HepG2 (cell line): ENCODE data around the gene CALCB. TPM values are rescaled to one million over a fixed set of nuclear protein-coding genes. Genes with fewer than 3 reads are reported as not detected.
A peak's percentile ranks its signal among the peaks of the same experiment; 100 is the strongest.

Experiments
- AHR ChIP-seq: IDR thresholded peaks from 2 replicates; pipeline ENCODE4 v1.6.1; 2018; ENCODE audit warnings: missing genetic modification reagents, missing compliant biosample characterization
- MED13 ChIP-seq: sonication (generic); formaldehyde crosslinking; IDR thresholded peaks from 2 replicates; pipeline ENCODE4 v1.5.0; 2020; ENCODE audit warnings: missing genetic modification reagents
- NCOA1 ChIP-seq: sonication (generic); formaldehyde crosslinking; IDR thresholded peaks from 2 replicates; pipeline ENCODE4 v1.9.0; 2021; ENCODE audit warnings: missing genetic modification reagents
- RAD51 ChIP-seq: fragments of 450-650 bp; IDR thresholded peaks from 2 replicates; pipeline ENCODE4 v1.6.1; 2016; ENCODE audit warnings: borderline replicate concordance
- RNF2 ChIP-seq: fragments of 450-650 bp; conservative IDR thresholded peaks from 2 replicates; pipeline ENCODE4 v1.6.1; 2016; ENCODE audit warnings: low read depth
- SUZ12 ChIP-seq: fragments of 150-350 bp; IDR thresholded peaks from 2 replicates; pipeline ENCODE4 v1.6.1; 2014; ENCODE audit warnings: low read depth, low read length
- TAF1 ChIP-seq: sonication (generic); formaldehyde crosslinking; IDR thresholded peaks from 2 replicates; pipeline ENCODE4 v1.4.0; 2020; ENCODE audit warnings: missing genetic modification reagents
- TRIM24 ChIP-seq: sonication (generic); formaldehyde crosslinking; IDR thresholded peaks from 2 replicates; pipeline ENCODE4 v1.8.0; 2022; ENCODE audit warnings: mild to moderate bottlenecking, missing genetic modification reagents
- ZBTB8A ChIP-seq: sonication (generic); formaldehyde crosslinking; IDR thresholded peaks from 2 replicates; pipeline ENCODE4 v1.4.0; 2020; ENCODE audit warnings: mild to moderate bottlenecking, low read depth, missing genetic modification reagents, borderline replicate concordance
- ZNF235 ChIP-seq: sonication (generic); formaldehyde crosslinking; IDR thresholded peaks from 2 replicates; pipeline ENCODE4 v1.8.1; 2023; ENCODE audit warnings: mild to moderate bottlenecking, missing genetic modification reagents, borderline replicate concordance
- ZNF335 ChIP-seq: sonication (generic); formaldehyde crosslinking; IDR thresholded peaks from 2 replicates; pipeline ENCODE4 v1.4.0; 2020; ENCODE audit warnings: missing genetic modification reagents
- ZNF468 ChIP-seq: sonication (generic); formaldehyde crosslinking; IDR thresholded peaks from 2 replicates; pipeline ENCODE4 v1.8.0; 2022; ENCODE audit warnings: mild to moderate bottlenecking, moderate library complexity, missing genetic modification reagents
- ZNF567 ChIP-seq: sonication (generic); formaldehyde crosslinking; IDR thresholded peaks from 2 replicates; pipeline ENCODE4 v1.8.1; 2023; ENCODE audit warnings: mild to moderate bottlenecking, missing genetic modification reagents, borderline replicate concordance
- polyA plus RNA-seq, 8 experiments: library from polyadenylated mRNA; depleted of rRNA in 3 of 8; stranded (reverse) in 7 of 8; unstranded in 1 of 8; fragments of >200 nt; fragmentation: Illumina TruSeq in 4 of 8; extraction: Trizol in 4 of 8; gene quantifications; 2 replicates each; pipeline versions ENCODE4 v1.2.1 to v1.2.3, GENCODE V29; 2011 to 2016; ENCODE audit warnings: low read depth in 4 of 8, missing spikeins in 1 of 8, mixed read lengths in 1 of 8; ENCODE audit not compliant: insufficient read depth in 1 of 8
- total RNA-seq, 5 experiments: library from RNA; depleted of rRNA; stranded (reverse); fragments of >200 nt; fragmentation: Illumina TruSeq; extraction: Trizol; gene quantifications; 2 replicates each; pipeline ENCODE4 v1.2.3, GENCODE V29; 2016; ENCODE audit warnings: low read depth in 1 of 5
- TF ChIP-seq, protein P1 (sequence below), 2 experiments: sonication (generic) in 1 of 2; formaldehyde crosslinking in 1 of 2; IDR thresholded peaks; 2 replicates each; pipeline versions ENCODE4 v1.6.1 to v1.9.0; 2014 to 2022; ENCODE audit warnings: antibody characterized with exemption in 1 of 2, borderline replicate concordance in 1 of 2, inconsistent platforms in 1 of 2, low read depth in 1 of 2, missing genetic modification reagents in 1 of 2
- TF ChIP-seq, protein P2 (sequence below): sonication (generic); formaldehyde crosslinking; IDR thresholded peaks from 2 replicates; pipeline ENCODE4 v1.8.1; 2023; ENCODE audit warnings: mild to moderate bottlenecking, missing genetic modification reagents
- TF ChIP-seq, protein P3 (sequence below): sonication (generic); formaldehyde crosslinking; IDR thresholded peaks from 2 replicates; pipeline ENCODE4 v1.4.0; 2020; ENCODE audit warnings: missing genetic modification reagents, borderline replicate concordance
- TF ChIP-seq, protein P4 (sequence below): sonication (generic); formaldehyde crosslinking; conservative IDR thresholded peaks from 2 replicates; pipeline ENCODE4 v1.4.0; 2020; ENCODE audit warnings: missing genetic modification reagents
- TF ChIP-seq, protein P5 (sequence below): sonication (generic); formaldehyde crosslinking; IDR thresholded peaks from 2 replicates; pipeline ENCODE4 v1.5.1; 2020; ENCODE audit warnings: mild to moderate bottlenecking, moderate library complexity, missing genetic modification reagents

The CALCB gene
- total and polyA plus RNA-seq, 2 of the 13 experiments (the other 11 are each of a cell fraction or from before 2014, with no cell fraction given), result not detected

DNA sequence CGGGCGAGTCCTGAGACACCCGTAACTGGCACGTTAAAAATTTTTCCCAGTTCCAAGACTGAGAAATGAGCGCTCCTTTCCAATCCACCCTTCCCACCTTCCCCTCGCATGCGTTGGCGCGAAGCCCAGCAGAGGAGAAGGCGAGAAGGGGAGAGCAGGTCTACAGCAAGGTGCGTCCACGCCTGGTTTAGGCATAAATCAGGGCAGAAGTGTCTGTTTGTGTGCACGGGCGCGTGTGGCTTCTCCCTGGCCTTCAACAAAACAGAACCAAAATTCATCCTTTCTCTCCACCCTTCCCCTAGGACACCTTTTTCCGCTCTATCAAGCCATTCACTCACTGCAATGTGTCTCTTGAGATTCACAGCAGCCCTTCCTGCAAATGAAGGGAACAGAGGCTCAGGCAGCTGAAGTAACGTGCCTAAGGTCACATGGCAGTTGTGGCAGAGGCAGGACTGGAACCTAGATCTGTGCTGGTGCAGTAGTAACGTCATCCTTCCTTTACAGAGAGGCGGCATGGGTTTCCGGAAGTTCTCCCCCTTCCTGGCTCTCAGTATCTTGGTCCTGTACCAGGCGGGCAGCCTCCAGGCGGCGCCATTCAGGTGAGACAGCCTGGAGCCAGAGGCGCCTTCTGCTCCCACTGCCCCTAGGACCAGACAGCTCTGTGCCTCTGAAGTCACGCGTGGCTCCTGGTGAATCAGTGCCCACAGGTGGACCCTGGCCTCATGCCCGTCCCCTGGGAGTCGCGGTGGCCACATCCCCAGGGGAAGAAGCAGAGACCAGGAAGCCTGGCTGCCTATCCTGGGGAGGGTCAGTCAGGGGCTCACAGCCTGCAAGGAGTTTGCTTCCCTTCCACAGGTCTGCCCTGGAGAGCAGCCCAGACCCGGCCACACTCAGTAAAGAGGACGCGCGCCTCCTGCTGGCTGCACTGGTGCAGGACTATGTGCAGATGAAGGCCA, 1.1 kb downstream of the CALCB start (continued):
- TF ChIP-seq, protein P1, sequence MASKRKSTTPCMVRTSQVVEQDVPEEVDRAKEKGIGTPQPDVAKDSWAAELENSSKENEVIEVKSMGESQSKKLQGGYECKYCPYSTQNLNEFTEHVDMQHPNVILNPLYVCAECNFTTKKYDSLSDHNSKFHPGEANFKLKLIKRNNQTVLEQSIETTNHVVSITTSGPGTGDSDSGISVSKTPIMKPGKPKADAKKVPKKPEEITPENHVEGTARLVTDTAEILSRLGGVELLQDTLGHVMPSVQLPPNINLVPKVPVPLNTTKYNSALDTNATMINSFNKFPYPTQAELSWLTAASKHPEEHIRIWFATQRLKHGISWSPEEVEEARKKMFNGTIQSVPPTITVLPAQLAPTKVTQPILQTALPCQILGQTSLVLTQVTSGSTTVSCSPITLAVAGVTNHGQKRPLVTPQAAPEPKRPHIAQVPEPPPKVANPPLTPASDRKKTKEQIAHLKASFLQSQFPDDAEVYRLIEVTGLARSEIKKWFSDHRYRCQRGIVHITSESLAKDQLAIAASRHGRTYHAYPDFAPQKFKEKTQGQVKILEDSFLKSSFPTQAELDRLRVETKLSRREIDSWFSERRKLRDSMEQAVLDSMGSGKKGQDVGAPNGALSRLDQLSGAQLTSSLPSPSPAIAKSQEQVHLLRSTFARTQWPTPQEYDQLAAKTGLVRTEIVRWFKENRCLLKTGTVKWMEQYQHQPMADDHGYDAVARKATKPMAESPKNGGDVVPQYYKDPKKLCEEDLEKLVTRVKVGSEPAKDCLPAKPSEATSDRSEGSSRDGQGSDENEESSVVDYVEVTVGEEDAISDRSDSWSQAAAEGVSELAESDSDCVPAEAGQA (IDR thresholded peaks at IDR 0.05; ENCODE audit: low read depth), result no peak
- TF ChIP-seq, protein P1 (CRISPR knock-in tag; IDR thresholded peaks at IDR 0.05; ENCODE audit: borderline replicate concordance), result no peak
- no peak for TF ChIP-seq ZNF235
- TF ChIP-seq, protein P2, sequence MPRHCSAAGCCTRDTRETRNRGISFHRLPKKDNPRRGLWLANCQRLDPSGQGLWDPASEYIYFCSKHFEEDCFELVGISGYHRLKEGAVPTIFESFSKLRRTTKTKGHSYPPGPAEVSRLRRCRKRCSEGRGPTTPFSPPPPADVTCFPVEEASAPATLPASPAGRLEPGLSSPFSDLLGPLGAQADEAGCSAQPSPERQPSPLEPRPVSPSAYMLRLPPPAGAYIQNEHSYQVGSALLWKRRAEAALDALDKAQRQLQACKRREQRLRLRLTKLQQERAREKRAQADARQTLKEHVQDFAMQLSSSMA (CRISPR knock-in tag), result 0 out of 2 replicates have a peak, but pooled peaks have one; percentile 23
- no peak for TF ChIP-seq NCOA1 (CRISPR knock-in tag)
- TF ChIP-seq, protein P3, sequence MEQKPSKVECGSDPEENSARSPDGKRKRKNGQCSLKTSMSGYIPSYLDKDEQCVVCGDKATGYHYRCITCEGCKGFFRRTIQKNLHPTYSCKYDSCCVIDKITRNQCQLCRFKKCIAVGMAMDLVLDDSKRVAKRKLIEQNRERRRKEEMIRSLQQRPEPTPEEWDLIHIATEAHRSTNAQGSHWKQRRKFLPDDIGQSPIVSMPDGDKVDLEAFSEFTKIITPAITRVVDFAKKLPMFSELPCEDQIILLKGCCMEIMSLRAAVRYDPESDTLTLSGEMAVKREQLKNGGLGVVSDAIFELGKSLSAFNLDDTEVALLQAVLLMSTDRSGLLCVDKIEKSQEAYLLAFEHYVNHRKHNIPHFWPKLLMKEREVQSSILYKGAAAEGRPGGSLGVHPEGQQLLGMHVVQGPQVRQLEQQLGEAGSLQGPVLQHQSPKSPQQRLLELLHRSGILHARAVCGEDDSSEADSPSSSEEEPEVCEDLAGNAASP (CRISPR knock-in tag), result no peak
- TF ChIP-seq, protein P4, sequence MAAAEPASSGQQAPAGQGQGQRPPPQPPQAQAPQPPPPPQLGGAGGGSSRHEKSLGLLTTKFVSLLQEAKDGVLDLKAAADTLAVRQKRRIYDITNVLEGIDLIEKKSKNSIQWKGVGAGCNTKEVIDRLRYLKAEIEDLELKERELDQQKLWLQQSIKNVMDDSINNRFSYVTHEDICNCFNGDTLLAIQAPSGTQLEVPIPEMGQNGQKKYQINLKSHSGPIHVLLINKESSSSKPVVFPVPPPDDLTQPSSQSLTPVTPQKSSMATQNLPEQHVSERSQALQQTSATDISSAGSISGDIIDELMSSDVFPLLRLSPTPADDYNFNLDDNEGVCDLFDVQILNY (CRISPR knock-in tag), result no peak
- TF ChIP-seq ZNF567 (CRISPR knock-in tag), result no peak
- no peak for TF ChIP-seq SUZ12
- no peak for TF ChIP-seq ZBTB8A (CRISPR knock-in tag)
- TF ChIP-seq ZNF468 (CRISPR knock-in tag), result no peak
- TF ChIP-seq TAF1 (CRISPR knock-in tag), result no peak
- TF ChIP-seq RAD51, result no peak
- TF ChIP-seq, protein P5, sequence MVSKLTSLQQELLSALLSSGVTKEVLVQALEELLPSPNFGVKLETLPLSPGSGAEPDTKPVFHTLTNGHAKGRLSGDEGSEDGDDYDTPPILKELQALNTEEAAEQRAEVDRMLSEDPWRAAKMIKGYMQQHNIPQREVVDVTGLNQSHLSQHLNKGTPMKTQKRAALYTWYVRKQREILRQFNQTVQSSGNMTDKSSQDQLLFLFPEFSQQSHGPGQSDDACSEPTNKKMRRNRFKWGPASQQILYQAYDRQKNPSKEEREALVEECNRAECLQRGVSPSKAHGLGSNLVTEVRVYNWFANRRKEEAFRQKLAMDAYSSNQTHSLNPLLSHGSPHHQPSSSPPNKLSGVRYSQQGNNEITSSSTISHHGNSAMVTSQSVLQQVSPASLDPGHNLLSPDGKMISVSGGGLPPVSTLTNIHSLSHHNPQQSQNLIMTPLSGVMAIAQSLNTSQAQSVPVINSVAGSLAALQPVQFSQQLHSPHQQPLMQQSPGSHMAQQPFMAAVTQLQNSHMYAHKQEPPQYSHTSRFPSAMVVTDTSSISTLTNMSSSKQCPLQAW, result no peak
- TF ChIP-seq ZNF335 (CRISPR knock-in tag), result no peak
- TF ChIP-seq TRIM24 (CRISPR knock-in tag), result no peak
- TF ChIP-seq MED13 (CRISPR knock-in tag), result no peak
- TF ChIP-seq AHR (CRISPR knock-in tag), result no peak
- no peak for TF ChIP-seq RNF2
